GM18870 (cell line): Measurements from ENCODE around the gene RASSF8.

Experiments
- ATAC-seq: cut with Tn5 transposase; IDR thresholded peaks from one replicate; pipeline ENCODE4 v1.9.1; 2021; ENCODE audit warnings: moderate library complexity; ENCODE audit not compliant: unreplicated experiment

RASSF8 gene

GRCh38 chr12:26026713-26027112, 68.2 kb downstream of the RASSF8 start:
- no peak for ATAC-seq

- no peak for ATAC-seq
Observed at GRCh38 chr12:26027401-26027800, 68.9 kb downstream of the RASSF8 start.

- ATAC-seq, result no peak
Observed at GRCh38 chr12:26028953-26029735, 70.7 kb downstream of the RASSF8 start.

GRCh38 chr12:26029736-26030022, 71.2 kb downstream of the RASSF8 start:
- ATAC-seq, result no peak

- ATAC-seq, result no peak
Observed at GRCh38 chr12:26030371-26030770, 71.9 kb downstream of the RASSF8 start.

GRCh38 chr12:26031318-26031717, 72.8 kb downstream of the RASSF8 start:
- no peak for ATAC-seq

GRCh38 chr12:26031827-26032226, 73.3 kb downstream of the RASSF8 start:
- ATAC-seq, result no peak

- no peak for ATAC-seq
Observed at GRCh38 chr12:26032290-26032689, 73.8 kb downstream of the RASSF8 start.

GRCh38 chr12:26032719-26033241, 74.3 kb downstream of the RASSF8 start:
- ATAC-seq, result no peak

- ATAC-seq, result no peak
Observed at GRCh38 chr12:26034371-26035142, 76.1 kb downstream of the RASSF8 start.

GRCh38 chr12:26036877-26037276, 78.4 kb downstream of the RASSF8 start:
- no peak for ATAC-seq

GRCh38 chr12:26037615-26038220, 79.2 kb downstream of the RASSF8 start:
- no peak for ATAC-seq

- ATAC-seq, result no peak
Observed at GRCh38 chr12:26042645-26043044, 84.2 kb downstream of the RASSF8 start.

GRCh38 chr12:26043135-26044006, 84.9 kb downstream of the RASSF8 start:
- ATAC-seq, result no peak

GRCh38 chr12:26044007-26044394, 85.5 kb downstream of the RASSF8 start:
- no peak for ATAC-seq

GRCh38 chr12:26044592-26044991, 86.1 kb downstream of the RASSF8 start:
- ATAC-seq, result no peak

- ATAC-seq, result no peak
Observed at GRCh38 chr12:26046203-26046602, 87.7 kb downstream of the RASSF8 start.

GRCh38 chr12:26046906-26047305, 88.4 kb downstream of the RASSF8 start:
- ATAC-seq, result no peak

GRCh38 chr12:26047401-26048226, 89.1 kb downstream of the RASSF8 start:
- ATAC-seq, result no peak

GRCh38 chr12:26052652-26053051, 94.2 kb downstream of the RASSF8 start:
- ATAC-seq, result no peak
